ENCODE results near the gene ULK4. TPM values are rescaled to one million over a fixed set of nuclear protein-coding genes. Genes with fewer than 3 reads are reported as not detected.
A peak's percentile ranks its signal among the peaks of the same experiment; 100 is the strongest.
"Not testable (repeated sequence)": the region's sequence is repeated elsewhere in the genome, so short reads cannot be mapped to it uniquely, and the experiment has no call there.

ULK4 gene
- total RNA-seq, 1 donor = 22.0 TPM

- no peak for DNase-seq (ENCODE audit: low read depth)
- no peak overlapping the region for H3K4me3 ChIP-seq (ENCODE audit: low read depth, low read length)
- no peak for TF ChIP-seq CTCF (IDR thresholded peaks at IDR 0.05; ENCODE audit: insufficient read depth, low read depth, low read length)
These were observed 23.1 kb upstream of the ULK4 start for GRCh38 chr3:41985018-41985417.

GRCh38 chr3:41983091-41983490 is 21.2 kb upstream of the ULK4 start:
- not testable (repeated sequence) for DNase-seq (ENCODE audit: low read depth); H3K4me3 ChIP-seq (ENCODE audit: low read depth, low read length)

- H3K4me3 ChIP-seq (ENCODE audit: low read depth, low read length); DNase-seq (ENCODE audit: low read depth): not testable (repeated sequence)
These were observed 15.5 kb upstream of the ULK4 start for GRCh38 chr3:41977401-41977800.

DNA sequence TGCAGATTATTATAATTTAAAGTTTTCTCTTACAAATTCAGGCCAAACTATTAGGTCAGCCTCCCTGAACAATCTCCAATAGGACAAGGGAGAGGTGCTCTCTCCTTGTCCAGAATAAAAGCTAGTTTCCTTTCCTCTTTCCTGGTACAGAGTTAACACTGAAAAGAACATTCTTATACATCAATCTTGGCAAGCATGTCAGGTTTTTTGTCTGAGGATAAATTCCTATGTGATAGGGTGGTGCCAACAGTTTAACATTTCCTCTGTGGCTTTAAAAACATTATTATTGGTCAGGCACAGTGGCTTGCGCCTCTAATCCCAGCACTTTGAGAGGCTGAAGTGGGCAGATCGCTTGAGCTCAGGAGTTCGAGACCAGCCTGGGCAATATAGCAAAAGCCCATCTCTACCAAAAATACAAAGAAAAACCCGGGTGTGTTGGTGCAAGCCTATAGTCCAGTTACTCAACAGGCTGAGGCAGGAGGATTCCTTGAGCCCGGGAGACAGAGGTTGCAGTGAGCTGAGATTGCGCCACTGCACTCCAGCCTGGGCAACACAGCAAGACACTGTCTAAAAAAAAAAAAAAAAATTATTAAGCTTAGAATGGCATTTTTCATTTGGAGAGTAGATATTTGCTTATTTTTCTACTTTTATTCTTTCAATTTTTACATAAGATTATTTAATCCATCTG is 13.7 kb upstream of the ULK4 start:
- DNase-seq (ENCODE audit: low read depth) = no peak
- no peak for TF ChIP-seq CTCF (IDR thresholded peaks at IDR 0.05; ENCODE audit: insufficient read depth, low read depth, low read length)
- H3K4me3 ChIP-seq (ENCODE audit: low read depth, low read length) = no peak overlapping the region

- no peak overlapping the region for H3K4me3 ChIP-seq (ENCODE audit: low read depth, low read length)
- TF ChIP-seq CTCF (IDR thresholded peaks at IDR 0.05; ENCODE audit: insufficient read depth, low read depth, low read length) = no peak
- DNase-seq (ENCODE audit: low read depth) = peak; percentile 21
These were observed 12.3 kb upstream of the ULK4 start for GRCh38 chr3:41974223-41974622.

DNA sequence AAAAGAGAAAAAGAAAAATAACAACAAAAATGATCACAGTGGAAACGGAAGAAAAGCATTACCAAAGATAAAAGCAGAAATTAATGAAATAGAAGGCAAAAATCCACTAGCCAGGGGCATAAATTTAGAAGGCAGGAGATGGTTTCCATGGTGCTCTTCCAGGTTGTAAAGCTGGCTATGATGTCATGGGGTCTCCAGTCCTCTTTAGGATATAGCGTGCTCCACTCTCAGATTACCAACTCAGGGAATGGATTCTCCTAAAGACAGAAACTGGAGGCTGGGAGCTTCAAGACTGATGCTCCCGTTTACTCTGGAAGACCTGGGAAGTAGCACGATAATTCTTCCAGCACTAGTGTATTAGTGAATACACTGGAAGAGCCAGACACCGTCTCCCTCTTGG is 10.9 kb upstream of the ULK4 start:
- TF ChIP-seq CTCF (IDR thresholded peaks at IDR 0.05; ENCODE audit: insufficient read depth, low read depth, low read length) = no peak
- DNase-seq (ENCODE audit: low read depth) = no peak

DNA sequence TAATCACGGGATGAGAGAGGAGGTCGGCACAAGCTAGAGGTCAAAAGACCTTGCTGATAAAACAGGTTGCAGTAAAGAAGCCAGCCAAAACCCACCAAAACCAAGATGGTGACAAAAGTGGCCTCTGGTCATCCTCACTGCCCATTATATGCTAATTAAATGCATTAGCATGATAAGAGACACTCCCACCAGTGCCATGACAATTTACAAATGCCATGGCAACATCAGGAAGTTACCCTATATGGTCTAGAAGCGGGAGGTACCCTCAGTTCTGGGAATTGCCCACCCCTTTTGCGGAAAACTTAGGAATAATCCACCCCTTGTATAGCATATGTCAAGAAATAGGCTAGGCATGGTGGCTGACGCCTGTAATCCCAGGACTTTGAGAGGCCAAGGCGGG is 4.3 kb upstream of the ULK4 start:
- no peak overlapping the region for H3K4me3 ChIP-seq (ENCODE audit: low read depth, low read length)
- TF ChIP-seq CTCF (IDR thresholded peaks at IDR 0.05; ENCODE audit: insufficient read depth, low read depth, low read length) = no peak
- no peak for DNase-seq (ENCODE audit: low read depth)

More for the DNA sequence above, 10.9 kb upstream of the ULK4 start:
- no peak overlapping the region for H3K4me3 ChIP-seq (ENCODE audit: low read depth, low read length)

DNA sequence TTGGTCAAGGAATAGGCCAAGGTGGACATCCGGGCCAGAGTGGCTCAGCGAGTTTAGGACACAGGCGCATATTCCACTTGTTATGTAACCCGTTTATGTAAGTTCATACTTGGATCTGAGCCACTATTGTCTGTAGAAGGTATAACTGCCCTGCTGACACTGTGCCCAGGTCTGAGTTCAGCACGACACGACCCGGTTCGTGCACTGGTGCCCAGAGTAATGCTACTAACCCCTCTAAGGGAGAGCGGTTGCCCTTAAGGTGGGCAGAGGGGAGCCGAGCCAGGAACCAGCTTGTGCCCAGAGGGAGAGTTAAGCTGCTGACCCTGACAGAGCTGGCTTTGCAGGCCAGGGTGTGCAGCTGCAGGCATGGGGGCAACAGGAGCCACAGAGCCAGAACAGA is 1.9 kb upstream of the ULK4 start:
- DNase-seq (ENCODE audit: low read depth) = no peak
- TF ChIP-seq CTCF (IDR thresholded peaks at IDR 0.05; ENCODE audit: insufficient read depth, low read depth, low read length) = no peak
- H3K4me3 ChIP-seq (ENCODE audit: low read depth, low read length) = no peak overlapping the region

Measured in fibroblast of villous mesenchyme (primary cell).